Activated B cell treated with CpG ODN at 0.5 μM for 24 hours (primary cell): ENCODE data around the gene HUS1B. TPM values are rescaled to one million over a fixed set of nuclear protein-coding genes. Genes with fewer than 3 reads are reported as not detected.

Experiments used
- ATAC-seq: fragments of 200-7000 bp; cut with Tn5 transposase; one replicate; pipeline ENCODE4 v1.10.0; 2021; ENCODE audit warnings: low read depth, mild to moderate bottlenecking, moderate library complexity
- CTCF ChIA-PET: fragments of 350-600 bp; sonication (Branson Sonifier 250); formaldehyde crosslinking; loops from one replicate; lab custom pipeline; 2021; ENCODE audit warnings: antibody characterized with exemption; lab: Charles Lee
- POLR2A ChIA-PET: fragments of 350-600 bp; sonication (Branson Sonifier 250); formaldehyde crosslinking; loops from one replicate; lab custom pipeline; 2021; ENCODE audit warnings: antibody characterized with exemption; lab: Charles Lee
- DNase-seq: peaks from one replicate; pipeline ENCODE4 v3.0.0; 2022
- H3K27ac Mint-ChIP-seq: one replicate; pipeline ENCODE4 v1.8.0; 2020; ENCODE audit warnings: mixed read lengths
- H3K27me3 Mint-ChIP-seq: one replicate; pipeline ENCODE4 v1.8.0; 2021; ENCODE audit warnings: mixed read lengths
- H3K36me3 Mint-ChIP-seq: one replicate; pipeline ENCODE4 v1.8.0; 2021; ENCODE audit warnings: low read depth, mixed read lengths
- H3K4me1 Mint-ChIP-seq: one replicate; pipeline ENCODE4 v1.8.0; 2021; ENCODE audit warnings: mixed read lengths
- H3K4me3 Mint-ChIP-seq: one replicate; pipeline ENCODE4 v1.8.0; 2020; ENCODE audit warnings: mild to moderate bottlenecking, mixed read lengths
- H3K9me3 Mint-ChIP-seq: one replicate; pipeline ENCODE4 v1.8.0; 2020; ENCODE audit warnings: mixed read lengths
- intact Hi-C: fragments of 100-400 bp; cut with micrococcal nuclease; formaldehyde crosslinking; loops from one replicate; pipeline ENCODE4 v1.15.1; 2024
- total RNA-seq: library from RNA; stranded (reverse); gene quantifications from 2 replicates; pipeline ENCODE4 v1.2.3, GENCODE V29; 2022
- TF ChIP-seq, protein P1 (sequence below): fragments of 200-600 bp; IDR thresholded peaks from one replicate; pipeline ENCODE4 v1.8.0; 2022; ENCODE audit warnings: antibody characterized with exemption, mild to moderate bottlenecking

HUS1B gene
- total RNA-seq, 1 donor from 2014 or later = 2.7 TPM

GRCh38 chr6:693723-694009, 36.8 kb upstream of the HUS1B start:
- POLR2A ChIA-PET = interaction anchor here (1.2 to 2.7 kb wide), 3 partner anchors 9 to 18 kb away, joined by 6 to 22 read pairs (median 7); no protein-coding TSS in a partner anchor
- TF ChIP-seq, protein P1, sequence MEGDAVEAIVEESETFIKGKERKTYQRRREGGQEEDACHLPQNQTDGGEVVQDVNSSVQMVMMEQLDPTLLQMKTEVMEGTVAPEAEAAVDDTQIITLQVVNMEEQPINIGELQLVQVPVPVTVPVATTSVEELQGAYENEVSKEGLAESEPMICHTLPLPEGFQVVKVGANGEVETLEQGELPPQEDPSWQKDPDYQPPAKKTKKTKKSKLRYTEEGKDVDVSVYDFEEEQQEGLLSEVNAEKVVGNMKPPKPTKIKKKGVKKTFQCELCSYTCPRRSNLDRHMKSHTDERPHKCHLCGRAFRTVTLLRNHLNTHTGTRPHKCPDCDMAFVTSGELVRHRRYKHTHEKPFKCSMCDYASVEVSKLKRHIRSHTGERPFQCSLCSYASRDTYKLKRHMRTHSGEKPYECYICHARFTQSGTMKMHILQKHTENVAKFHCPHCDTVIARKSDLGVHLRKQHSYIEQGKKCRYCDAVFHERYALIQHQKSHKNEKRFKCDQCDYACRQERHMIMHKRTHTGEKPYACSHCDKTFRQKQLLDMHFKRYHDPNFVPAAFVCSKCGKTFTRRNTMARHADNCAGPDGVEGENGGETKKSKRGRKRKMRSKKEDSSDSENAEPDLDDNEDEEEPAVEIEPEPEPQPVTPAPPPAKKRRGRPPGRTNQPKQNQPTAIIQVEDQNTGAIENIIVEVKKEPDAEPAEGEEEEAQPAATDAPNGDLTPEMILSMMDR = no peak
- Mint-ChIP-seq H3K9me3 (no peaks in the 10 kb centered on the region), H3K4me1 (peaks cover 30% of the 10 kb centered on the region), H3K36me3 (peaks cover 12% of the 10 kb centered on the region), H3K27me3 (no peaks in the 10 kb centered on the region), H3K27ac (no peak overlapping the region), H3K4me3 (peak overlapping the region; percentile 96)
- intact Hi-C loops = loop anchor here (1.0 to 2.0 kb wide), 2 partner anchors 18 to 27 kb away; no protein-coding TSS in a partner anchor
- ATAC-seq = no peak
- DNase-seq = no peak
- CTCF ChIA-PET = no interaction called here

GRCh38 chr6:692858-693722, 36.2 kb upstream of the HUS1B start, which contains the start of gene EXOC2:
Gene EXOC2 (minus strand): TSS chr6:693139. CDS start chr6:637818, 55,321 bp downstream.
- peak; percentile 85 for ATAC-seq
- POLR2A ChIA-PET = interaction anchor here (0.5 to 2.7 kb wide), 4 partner anchors 9 to 71 kb away, joined by 3 to 22 read pairs (median 6); no protein-coding TSS in a partner anchor
- H3K9me3 Mint-ChIP-seq = no peaks in the 10 kb centered on the region
- peaks cover 12% of the 10 kb centered on the region for H3K36me3 Mint-ChIP-seq
- intact Hi-C loops = loop anchor here (1.0 to 2.0 kb wide), 2 partner anchors 18 to 26 kb away; no protein-coding TSS in a partner anchor
- TF ChIP-seq, protein P1 = no peak
- DNase-seq = peak; percentile 82
- H3K4me1 Mint-ChIP-seq = peaks cover 30% of the 10 kb centered on the region
- H3K4me3 Mint-ChIP-seq = peak within 1 kb of the TSS; percentile 96
- no peaks in the 10 kb centered on the region for H3K27me3 Mint-ChIP-seq
- CTCF ChIA-PET = interaction anchor here (1.1 kb wide), 1 partner anchor 17 kb away, joined by 3 read pairs; no protein-coding TSS in a partner anchor
- H3K27ac Mint-ChIP-seq = peak within 1 kb of the TSS; percentile 85

DNA sequence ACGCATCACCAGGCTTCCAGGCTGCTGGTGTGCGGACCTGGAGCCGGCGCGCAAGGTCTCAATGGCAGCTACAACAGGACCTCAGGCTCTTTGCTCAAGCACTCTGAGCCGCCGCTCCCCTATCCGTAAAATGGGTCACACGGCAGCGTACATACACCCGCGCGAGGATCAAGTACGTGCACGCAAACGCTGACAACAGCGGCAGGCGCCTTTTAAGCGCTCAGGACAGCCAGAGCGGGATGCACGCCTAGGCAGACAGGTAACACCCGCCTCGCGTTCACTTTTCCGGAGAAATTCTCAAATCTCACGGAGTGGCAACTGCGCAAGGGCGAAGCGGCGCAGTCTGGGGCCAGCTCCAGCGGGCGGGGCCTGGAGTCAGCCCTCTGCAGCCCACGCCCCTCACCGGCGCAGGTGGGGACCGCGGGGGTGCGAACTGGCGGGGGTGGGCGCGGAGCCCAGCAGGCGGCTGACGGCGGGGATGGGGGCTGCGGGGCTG, 35.5 kb upstream of the HUS1B start:
- ATAC-seq (peak; percentile 90), DNase-seq (peak; percentile 65)
- intact Hi-C loops = loop anchor here (2.0 kb wide), 1 partner anchor 26 kb away; no protein-coding TSS in a partner anchor
- no peaks in the 10 kb centered on the region for H3K9me3 Mint-ChIP-seq
- peaks cover 30% of the 10 kb centered on the region for H3K4me1 Mint-ChIP-seq
- POLR2A ChIA-PET = interaction anchor here (0.6 to 2.7 kb wide), 4 partner anchors 8 to 193 kb away, joined by 3 to 22 read pairs (median 6); no protein-coding TSS in a partner anchor
- peak overlapping the region; percentile 85 for H3K27ac Mint-ChIP-seq
- H3K27me3 Mint-ChIP-seq = no peaks in the 10 kb centered on the region
- peaks cover 12% of the 10 kb centered on the region for H3K36me3 Mint-ChIP-seq
- TF ChIP-seq, protein P1 = no peak
- CTCF ChIA-PET = interaction anchor here (1.1 kb wide), 1 partner anchor 17 kb away, joined by 3 read pairs; no protein-coding TSS in a partner anchor
- H3K4me3 Mint-ChIP-seq = peak overlapping the region; percentile 96

DNA sequence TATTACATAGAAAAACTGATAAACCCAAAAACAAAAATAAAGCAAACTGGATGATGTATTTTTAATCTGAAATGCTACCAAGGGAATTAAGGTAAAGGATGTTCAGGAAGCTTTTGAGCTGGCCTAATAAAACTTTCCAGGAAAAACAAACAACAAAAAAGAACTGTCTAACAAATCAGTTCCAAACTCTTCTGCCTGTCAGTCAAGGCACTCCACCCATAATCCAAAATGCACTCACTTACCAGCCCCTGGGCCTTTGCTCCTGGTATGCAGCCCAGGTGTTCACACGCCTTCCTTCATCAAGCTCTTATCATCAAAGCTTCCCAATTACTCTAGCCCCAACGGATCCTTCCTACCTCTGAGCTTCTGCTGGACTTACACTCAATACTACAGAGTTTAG, 32.3 kb upstream of the HUS1B start:
- peaks cover 41% of the 10 kb centered on the region for H3K4me1 Mint-ChIP-seq
- H3K36me3 Mint-ChIP-seq = peaks cover 18% of the 10 kb centered on the region
- H3K27ac Mint-ChIP-seq = no peak overlapping the region

More for the DNA sequence above, 32.3 kb upstream of the HUS1B start:
- ATAC-seq (no peak), DNase-seq (no peak)
- Mint-ChIP-seq H3K4me3 (no peak overlapping the region), H3K27me3 (no peaks in the 10 kb centered on the region), H3K9me3 (no peaks in the 10 kb centered on the region)
- TF ChIP-seq, protein P1 = no peak
- CTCF ChIA-PET = interaction anchor here (0.8 to 1.9 kb wide), 2 partner anchors 30 to 96 kb away, joined by 3 to 5 read pairs; no protein-coding TSS in a partner anchor
- POLR2A ChIA-PET = no interaction called here
- intact Hi-C loops = no loop called here
